Measurements from ENCODE around the gene TAX1BP3. TPM values are rescaled to one million over a fixed set of nuclear protein-coding genes. Genes with fewer than 3 reads are reported as not detected.

TAX1BP3 gene
- total and polyA plus RNA-seq, 9 donors, result 42.6 to 80.5 (median 61.5) TPM

DNA sequence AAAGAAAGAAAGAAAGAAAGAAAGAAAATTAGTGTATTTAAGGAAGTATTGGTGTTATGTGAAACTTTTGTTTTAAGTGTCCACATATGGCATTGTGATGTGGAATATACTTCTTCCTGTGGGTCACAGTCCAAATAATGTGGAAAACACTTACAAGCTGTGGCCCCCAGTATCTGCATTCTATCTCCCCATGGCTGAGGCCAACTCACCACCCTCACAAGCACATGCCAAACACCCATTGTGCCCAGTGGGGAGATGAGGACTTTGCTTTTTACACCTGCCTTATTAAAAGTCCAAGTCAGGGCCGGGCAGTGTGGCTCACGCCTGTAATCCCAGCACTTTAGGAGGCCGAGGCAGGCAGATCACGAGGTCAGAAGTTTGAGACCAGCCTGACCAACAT, 31.6 kb upstream of the TAX1BP3 start:
- peaks cover 15% of the 10 kb centered on the region for H3K36me3 ChIP-seq (ENCODE audit: control insufficient read depth, insufficient read depth, low read length)
- DNase-seq, result no peak
- no peak overlapping the region for H3K27ac ChIP-seq (ENCODE audit: low read length)
- WGBS (ENCODE audit: insufficient coverage), result 85% methylated on average over 4 of the region's 4 CpGs
- H3K4me3 ChIP-seq (ENCODE audit: low read length), result no peak overlapping the region
- H3K4me1 ChIP-seq (ENCODE audit: control insufficient read depth, insufficient read depth, low read length), result peaks cover 9% of the 10 kb centered on the region
- peaks cover 6% of the 10 kb centered on the region for H3K9me3 ChIP-seq (replicated peaks; ENCODE audit: control insufficient read depth, low read depth, low read length)
- peaks cover 34% of the 10 kb centered on the region for H3K27me3 ChIP-seq (ENCODE audit: control insufficient read depth, insufficient read depth, low read length)

DNA sequence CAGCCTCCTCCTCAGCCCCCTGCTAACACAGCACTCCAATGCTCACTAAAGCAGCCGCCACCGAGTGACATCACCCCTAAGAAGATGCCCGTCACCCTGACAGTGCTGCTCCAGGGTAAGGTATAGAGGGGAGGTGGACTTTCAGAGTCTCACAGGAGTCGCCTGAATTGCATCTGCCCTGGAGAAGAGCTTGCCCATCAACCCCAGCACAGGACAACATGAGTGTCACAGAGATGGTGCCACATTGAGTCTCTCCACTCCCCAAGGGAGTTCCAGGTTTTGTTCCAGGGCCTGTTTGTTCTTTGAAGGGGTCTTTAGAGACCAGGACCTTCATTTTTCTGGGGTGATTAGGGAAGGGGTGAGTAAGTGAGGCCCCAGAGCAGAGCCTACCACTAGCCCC, 29.8 kb upstream of the TAX1BP3 start:
- DNase-seq, result no peak
- Histone ChIP-seq H3K9me3 (replicated peaks; ENCODE audit: control insufficient read depth, low read depth, low read length) (peaks cover 6% of the 10 kb centered on the region), H3K27me3 (ENCODE audit: control insufficient read depth, insufficient read depth, low read length) (peaks cover 50% of the 10 kb centered on the region), H3K36me3 (ENCODE audit: control insufficient read depth, insufficient read depth, low read length) (peaks cover 15% of the 10 kb centered on the region), H3K27ac (ENCODE audit: low read length) (no peak overlapping the region), H3K4me1 (ENCODE audit: control insufficient read depth, insufficient read depth, low read length) (peaks cover 22% of the 10 kb centered on the region), H3K4me3 (ENCODE audit: low read length) (no peak overlapping the region)
- WGBS (ENCODE audit: insufficient coverage), result 100% methylated on average over 1 of the region's 4 CpGs

DNA sequence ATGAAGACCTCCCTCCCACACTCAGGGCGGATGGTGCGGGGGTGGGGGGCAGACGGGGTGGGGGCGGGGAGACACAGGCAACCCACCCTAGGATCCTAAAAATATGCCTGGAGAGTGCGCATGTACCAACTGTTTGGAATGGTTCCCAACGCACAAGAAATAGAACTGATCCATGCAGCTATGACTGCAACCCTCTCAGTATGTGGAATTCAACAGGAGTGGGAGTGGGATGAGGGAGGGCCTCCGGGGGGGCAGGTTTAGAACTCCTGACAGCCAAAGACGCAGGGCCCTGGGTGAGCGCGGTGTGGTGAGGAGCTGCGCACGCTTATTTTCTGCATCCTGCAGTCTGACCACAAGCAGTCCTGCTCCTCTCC, 28.7 kb upstream of the TAX1BP3 start:
- Histone ChIP-seq H3K27me3 (ENCODE audit: control insufficient read depth, insufficient read depth, low read length) (peaks cover 56% of the 10 kb centered on the region), H3K9me3 (replicated peaks; ENCODE audit: control insufficient read depth, low read depth, low read length) (peaks cover 6% of the 10 kb centered on the region), H3K27ac (ENCODE audit: low read length) (peak overlapping the region; percentile 90), H3K36me3 (ENCODE audit: control insufficient read depth, insufficient read depth, low read length) (peaks cover 15% of the 10 kb centered on the region), H3K4me1 (ENCODE audit: control insufficient read depth, insufficient read depth, low read length) (peaks cover 22% of the 10 kb centered on the region), H3K4me3 (ENCODE audit: low read length) (peak overlapping the region; percentile 52)
- peak; percentile 68 for DNase-seq
- 78% methylated on average over 4 of the region's 12 CpGs for WGBS (ENCODE audit: insufficient coverage)

DNA sequence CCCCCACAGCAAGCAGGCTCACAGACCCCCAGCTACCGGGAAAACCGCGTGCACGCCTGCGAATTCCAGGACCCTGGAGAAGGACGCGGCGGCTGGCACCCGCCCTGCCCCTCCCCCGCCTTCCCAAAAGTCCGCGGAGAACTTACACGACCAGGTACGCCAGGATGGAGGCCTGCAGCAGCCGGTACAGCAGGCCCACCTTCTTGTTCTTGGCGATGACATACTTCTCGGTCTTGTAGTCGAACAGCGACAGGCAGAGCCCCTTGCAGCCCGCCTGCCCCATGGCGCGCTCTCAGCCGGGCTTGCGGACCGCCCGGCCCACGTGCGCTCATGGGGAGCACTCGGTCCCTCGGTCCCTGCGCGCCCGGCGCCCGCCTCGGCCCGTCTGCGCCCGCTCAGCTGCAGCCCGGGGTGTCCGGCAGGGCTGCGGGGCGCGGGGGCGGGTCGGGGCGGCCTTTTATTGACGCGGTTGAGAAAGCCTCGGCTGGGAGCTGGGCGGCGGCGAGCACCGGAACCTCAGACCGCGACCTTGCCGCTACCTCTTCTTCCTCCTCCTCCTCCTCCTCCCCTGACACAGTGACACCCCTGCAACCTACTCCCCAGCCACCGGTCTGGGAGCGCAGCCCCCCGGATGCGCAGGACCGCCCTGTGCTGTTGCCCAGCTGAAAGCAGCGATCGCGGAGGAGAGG, 27.5 kb upstream of the TAX1BP3 start, which contains the start of gene P2RX5:
Gene P2RX5, minus strand, starts transcription at position 433 of the 689 bp plus-strand sequence. Its CDS starts 150 bp downstream, at position 283.
- H3K9me3 ChIP-seq (replicated peaks; ENCODE audit: control insufficient read depth, low read depth, low read length), result peaks cover 6% of the 10 kb centered on the region
- peaks cover 12% of the 10 kb centered on the region for H3K36me3 ChIP-seq (ENCODE audit: control insufficient read depth, insufficient read depth, low read length)
- WGBS (ENCODE audit: insufficient coverage), result under 1% methylated on average over 57 of the region's 65 CpGs
- DNase-seq, result no peak
- peak within 1 kb of the TSS; percentile 91 for H3K27ac ChIP-seq (ENCODE audit: low read length)
- H3K27me3 ChIP-seq (ENCODE audit: control insufficient read depth, insufficient read depth, low read length), result peaks cover 56% of the 10 kb centered on the region
- H3K4me1 ChIP-seq (ENCODE audit: control insufficient read depth, insufficient read depth, low read length), result peaks cover 22% of the 10 kb centered on the region
- H3K4me3 ChIP-seq (ENCODE audit: low read length), result peak within 1 kb of the TSS; percentile 52

DNA sequence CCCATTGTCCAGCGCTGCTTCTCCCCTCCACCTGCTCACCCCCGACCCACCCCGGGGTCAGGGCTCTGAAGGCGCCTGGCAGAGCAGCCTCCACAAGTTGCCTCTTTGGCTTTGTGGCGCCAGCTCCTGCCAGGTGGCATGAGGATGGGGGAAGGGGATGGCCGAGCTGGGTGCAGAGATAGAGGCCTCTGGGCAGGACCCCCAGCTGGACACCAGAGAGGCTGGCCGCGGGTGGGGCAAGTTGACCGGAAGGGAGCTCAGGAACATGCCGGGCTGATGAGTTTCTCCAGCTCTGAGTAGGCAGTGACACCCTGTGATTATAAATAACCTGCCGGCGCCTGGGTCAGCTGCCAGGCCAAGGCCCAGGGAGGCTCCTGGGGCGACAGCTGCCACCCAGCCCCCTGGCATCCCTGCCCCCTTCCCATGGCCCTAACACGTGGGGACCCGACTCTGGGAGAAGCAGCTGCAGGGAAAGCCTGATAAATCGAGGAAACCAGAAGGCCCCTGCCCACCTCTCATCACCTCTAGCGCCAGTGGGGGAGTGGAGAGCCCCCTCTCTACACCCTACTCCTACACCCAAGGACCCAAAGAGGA, 26.8 kb upstream of the TAX1BP3 start:
- WGBS (ENCODE audit: insufficient coverage), result 9% methylated on average over 12 of the region's 17 CpGs
- peak overlapping the region; percentile 51 for H3K4me3 ChIP-seq (ENCODE audit: low read length)
- peaks cover 25% of the 10 kb centered on the region for H3K4me1 ChIP-seq (ENCODE audit: control insufficient read depth, insufficient read depth, low read length)
- peak overlapping the region; percentile 91 for H3K27ac ChIP-seq (ENCODE audit: low read length)
- H3K9me3 ChIP-seq (replicated peaks; ENCODE audit: control insufficient read depth, low read depth, low read length), result peaks cover 6% of the 10 kb centered on the region
- peaks cover 10% of the 10 kb centered on the region for H3K36me3 ChIP-seq (ENCODE audit: control insufficient read depth, insufficient read depth, low read length)
- peaks cover 56% of the 10 kb centered on the region for H3K27me3 ChIP-seq (ENCODE audit: control insufficient read depth, insufficient read depth, low read length)
- DNase-seq, result peak; percentile 77

DNA sequence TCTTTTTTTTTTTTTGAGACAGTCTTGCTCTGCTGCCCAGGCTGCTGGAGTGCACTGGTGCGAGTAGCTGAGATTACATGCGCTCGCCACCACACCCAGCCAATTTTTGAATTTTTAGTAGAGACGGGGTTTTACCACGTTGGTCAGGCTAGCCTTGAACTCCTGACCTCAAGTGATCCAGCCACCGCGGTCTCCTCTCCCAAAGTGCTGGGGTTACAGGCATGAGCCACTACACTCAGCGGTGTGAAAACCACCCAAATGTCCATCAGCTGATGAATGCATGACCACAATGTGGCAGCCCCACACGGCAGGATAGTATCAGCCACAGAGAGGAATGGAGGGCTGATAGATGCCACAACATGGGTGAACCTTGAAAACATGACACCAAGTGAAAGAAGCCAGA, 25.5 kb upstream of the TAX1BP3 start:
- Histone ChIP-seq H3K9me3 (replicated peaks; ENCODE audit: control insufficient read depth, low read depth, low read length) (peaks cover 6% of the 10 kb centered on the region), H3K36me3 (ENCODE audit: control insufficient read depth, insufficient read depth, low read length) (peaks cover 10% of the 10 kb centered on the region), H3K4me1 (ENCODE audit: control insufficient read depth, insufficient read depth, low read length) (peaks cover 28% of the 10 kb centered on the region), H3K27me3 (ENCODE audit: control insufficient read depth, insufficient read depth, low read length) (peaks cover 56% of the 10 kb centered on the region), H3K27ac (ENCODE audit: low read length) (peak overlapping the region; percentile 91), H3K4me3 (ENCODE audit: low read length) (no peak overlapping the region)
- WGBS (ENCODE audit: insufficient coverage), result 79% methylated on average over 7 of the region's 9 CpGs
- DNase-seq, result no peak

DNA sequence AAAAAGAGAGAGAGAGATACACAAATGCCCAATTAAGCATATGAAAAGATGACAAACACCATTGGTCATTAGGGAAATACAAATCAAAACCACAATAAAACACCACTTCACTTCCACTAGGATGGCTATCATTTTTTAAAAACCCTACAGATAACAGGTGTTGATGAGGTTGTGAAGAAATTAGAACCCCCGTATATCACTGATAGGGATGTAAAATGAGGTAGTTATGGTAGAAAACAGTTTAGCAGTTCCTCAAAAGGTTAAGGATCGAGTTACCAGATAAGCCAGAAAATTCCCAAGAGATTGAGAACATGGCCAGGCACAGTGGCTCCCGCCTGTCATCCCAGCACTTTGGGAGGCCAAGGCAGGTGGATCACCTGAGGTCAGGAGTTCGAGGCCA, 24.8 kb upstream of the TAX1BP3 start:
- peaks cover 3% of the 10 kb centered on the region for H3K36me3 ChIP-seq (ENCODE audit: control insufficient read depth, insufficient read depth, low read length)
- H3K27me3 ChIP-seq (ENCODE audit: control insufficient read depth, insufficient read depth, low read length), result peaks cover 52% of the 10 kb centered on the region
- H3K4me3 ChIP-seq (ENCODE audit: low read length), result no peak overlapping the region
- WGBS (ENCODE audit: insufficient coverage), result 69% methylated on average over 2 of the region's 4 CpGs
- no peak for DNase-seq
- H3K9me3 ChIP-seq (replicated peaks; ENCODE audit: control insufficient read depth, low read depth, low read length), result peaks cover 3% of the 10 kb centered on the region
- peaks cover 29% of the 10 kb centered on the region for H3K4me1 ChIP-seq (ENCODE audit: control insufficient read depth, insufficient read depth, low read length)
- no peak overlapping the region for H3K27ac ChIP-seq (ENCODE audit: low read length)

DNA sequence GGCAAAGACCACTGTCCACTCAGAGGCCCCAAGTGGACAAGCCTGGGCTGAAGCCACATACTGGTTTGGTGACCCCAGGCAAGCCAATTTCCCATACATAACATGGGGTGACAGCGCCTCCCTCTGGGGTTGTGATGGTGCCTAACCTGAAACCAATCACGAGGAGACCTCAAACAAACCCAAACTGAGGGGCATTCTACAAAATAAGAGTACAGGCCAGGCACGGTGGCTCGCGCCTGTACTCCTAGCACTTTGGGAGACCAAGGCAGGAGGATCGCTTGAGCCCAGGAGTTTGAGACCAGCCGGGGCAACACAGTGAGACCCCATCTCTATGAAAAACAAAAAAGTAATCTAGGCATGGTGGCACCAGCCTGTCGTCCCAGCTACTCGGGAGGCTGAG, 24.0 kb upstream of the TAX1BP3 start:
- 83% methylated on average over 8 of the region's 9 CpGs for WGBS (ENCODE audit: insufficient coverage)
- Histone ChIP-seq H3K27ac (ENCODE audit: low read length) (no peak overlapping the region), H3K27me3 (ENCODE audit: control insufficient read depth, insufficient read depth, low read length) (peaks cover 46% of the 10 kb centered on the region), H3K4me1 (ENCODE audit: control insufficient read depth, insufficient read depth, low read length) (peaks cover 31% of the 10 kb centered on the region), H3K4me3 (ENCODE audit: low read length) (no peak overlapping the region), H3K36me3 (ENCODE audit: control insufficient read depth, insufficient read depth, low read length) (no peaks in the 10 kb centered on the region), H3K9me3 (replicated peaks; ENCODE audit: control insufficient read depth, low read depth, low read length) (no peaks in the 10 kb centered on the region)
- no peak for DNase-seq

DNA sequence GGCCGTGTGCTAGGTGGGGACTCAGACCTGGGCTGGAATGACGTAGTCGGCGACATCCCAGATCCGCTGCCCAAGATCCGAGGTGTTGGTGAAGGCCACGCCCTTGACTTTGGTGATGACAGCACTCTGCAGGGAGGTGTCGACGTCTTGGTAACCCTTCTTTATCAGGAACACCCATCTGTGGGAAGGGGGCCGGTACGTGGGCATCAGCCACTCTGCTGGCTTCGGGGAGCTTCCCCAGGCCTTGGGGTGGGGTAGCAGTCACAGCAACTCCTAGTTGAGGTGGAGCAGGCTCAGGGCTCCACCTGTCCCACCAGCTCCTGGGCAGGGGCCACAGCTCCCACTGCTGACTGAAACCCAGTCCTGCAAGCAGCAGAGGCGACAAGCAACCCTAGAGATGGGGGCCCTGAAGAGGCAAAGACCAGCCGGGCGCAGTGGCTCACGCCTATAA, 23.3 kb upstream of the TAX1BP3 start:
- Histone ChIP-seq H3K27me3 (ENCODE audit: control insufficient read depth, insufficient read depth, low read length) (peaks cover 39% of the 10 kb centered on the region), H3K36me3 (ENCODE audit: control insufficient read depth, insufficient read depth, low read length) (no peaks in the 10 kb centered on the region), H3K4me3 (ENCODE audit: low read length) (no peak overlapping the region), H3K9me3 (replicated peaks; ENCODE audit: control insufficient read depth, low read depth, low read length) (no peaks in the 10 kb centered on the region), H3K27ac (ENCODE audit: low read length) (no peak overlapping the region), H3K4me1 (ENCODE audit: control insufficient read depth, insufficient read depth, low read length) (peaks cover 31% of the 10 kb centered on the region)
- no peak for DNase-seq
- WGBS (ENCODE audit: insufficient coverage), result 82% methylated on average over 13 of the region's 16 CpGs

DNA sequence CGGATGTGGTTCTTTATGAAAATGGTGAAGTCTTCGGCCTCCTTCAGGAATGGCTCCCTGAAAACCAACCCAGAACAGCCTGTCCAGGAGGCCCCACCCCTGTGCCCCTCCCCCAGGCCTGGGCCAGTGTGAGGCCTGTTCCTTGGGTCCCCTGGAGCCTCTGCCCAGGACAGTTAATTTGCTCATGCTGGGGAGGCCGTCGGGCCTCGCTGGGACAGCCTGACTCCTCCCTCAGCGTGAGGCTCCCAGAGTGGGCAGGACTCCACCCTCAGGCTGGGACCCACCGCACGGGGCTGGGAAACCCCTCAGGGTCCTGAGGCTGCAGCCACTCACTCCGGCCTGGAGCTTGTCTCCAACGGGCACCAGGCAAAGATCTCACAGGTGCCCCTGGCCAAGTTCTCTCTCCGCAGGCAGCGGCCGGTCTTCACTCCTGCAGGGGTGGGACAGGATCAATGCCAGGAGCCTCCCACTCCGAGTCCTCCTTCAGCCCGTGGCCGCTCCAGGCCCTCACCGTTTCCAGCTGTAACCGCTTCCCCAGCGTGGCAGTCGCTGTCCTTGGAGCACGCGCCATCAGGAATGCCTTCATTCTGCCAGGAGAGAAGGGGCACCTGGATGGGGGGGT, 21.8 kb upstream of the TAX1BP3 start:
- Histone ChIP-seq H3K27me3 (ENCODE audit: control insufficient read depth, insufficient read depth, low read length) (peaks cover 26% of the 10 kb centered on the region), H3K9me3 (replicated peaks; ENCODE audit: control insufficient read depth, low read depth, low read length) (no peaks in the 10 kb centered on the region), H3K27ac (ENCODE audit: low read length) (no peak overlapping the region), H3K4me3 (ENCODE audit: low read length) (no peak overlapping the region), H3K36me3 (ENCODE audit: control insufficient read depth, insufficient read depth, low read length) (no peaks in the 10 kb centered on the region), H3K4me1 (ENCODE audit: control insufficient read depth, insufficient read depth, low read length) (peaks cover 27% of the 10 kb centered on the region)
- DNase-seq, result no peak
- WGBS (ENCODE audit: insufficient coverage), result 24% methylated on average over 12 of the region's 22 CpGs

All from muscle of leg (tissue), 11 donors.